ENCODE data around the gene ANO4.

The ANO4 gene

GRCh38 chr12:100778967-100779590 lies 15.5 kb upstream of the ANO4 start:
- no peak overlapping the region for H2AK5ac ChIP-seq (ENCODE audit: low read length)
- no peak overlapping the region for H3K4me3 ChIP-seq (ENCODE audit: low read depth, low read length)
- H3K14ac ChIP-seq (ENCODE audit: low read length) = no peak overlapping the region
- no peak overlapping the region for H3K18ac ChIP-seq (ENCODE audit: low read length)
- H2BK12ac ChIP-seq (ENCODE audit: low read length) = no peak overlapping the region
- no peak overlapping the region for H2BK120ac ChIP-seq (ENCODE audit: insufficient read depth, low read length, poor library complexity)
- H3K4me1 ChIP-seq (ENCODE audit: control insufficient read depth in 1 of 2, insufficient read depth in 2 of 2, low read length in 2 of 2) = no peaks in the 10 kb centered on the region
- H2BK5ac ChIP-seq (ENCODE audit: low read depth, low read length, poor library complexity) = no peak overlapping the region
- no CpG with 5 or more reads among the region's 1 CpG for WGBS (ENCODE audit: extremely low coverage, insufficient coverage, insufficient read length)
- H3K9ac ChIP-seq (ENCODE audit: low read length) = no peak overlapping the region
- H3K79me1 ChIP-seq (ENCODE audit: low read length) = no peaks in the 10 kb centered on the region
- no peak overlapping the region for H3K23ac ChIP-seq (ENCODE audit: low read length)
- no peak overlapping the region for H3K27ac ChIP-seq (ENCODE audit: low read depth, low read length)
- no peaks in the 10 kb centered on the region for H3K36me3 ChIP-seq (ENCODE audit: control insufficient read depth in 1 of 2, insufficient read depth in 2 of 2, low read length in 2 of 2)
- H3K4me2 ChIP-seq (ENCODE audit: low read length) = no peak overlapping the region
- no peak overlapping the region for H2AFZ ChIP-seq (ENCODE audit: insufficient read depth, low read length, poor library complexity)
- H4K91ac ChIP-seq (ENCODE audit: low read depth, low read length) = no peak overlapping the region
- no peak overlapping the region for H4K8ac ChIP-seq (ENCODE audit: low read depth, low read length)
- no peaks in the 10 kb centered on the region for H3K27me3 ChIP-seq (ENCODE audit: insufficient read depth, low read length)
- no peak overlapping the region for H4K12ac ChIP-seq (ENCODE audit: low read depth, low read length)
- no peak overlapping the region for H3K4ac ChIP-seq (ENCODE audit: low read depth, low read length)
- H3K79me2 ChIP-seq (ENCODE audit: control insufficient read depth, insufficient read depth, low read length, poor library complexity) = no peaks in the 10 kb centered on the region
- no peak for DNase-seq
- H3K9me3 ChIP-seq (ENCODE audit: insufficient read depth, low read depth, low read length) = no peaks in the 10 kb centered on the region

GRCh38 chr12:100789146-100789545 lies 5.4 kb upstream of the ANO4 start:
- H3K9ac ChIP-seq (ENCODE audit: low read length) = no peak overlapping the region
- DNase-seq = peak; percentile 17 to 47
- no peak overlapping the region for H2BK120ac ChIP-seq (ENCODE audit: insufficient read depth, low read length, poor library complexity)
- no peak overlapping the region for H2BK5ac ChIP-seq (ENCODE audit: low read depth, low read length, poor library complexity)
- no peak overlapping the region for H3K23ac ChIP-seq (ENCODE audit: low read length)
- H2AFZ ChIP-seq (ENCODE audit: insufficient read depth, low read length, poor library complexity) = no peak overlapping the region
- no peaks in the 10 kb centered on the region for H3K9me3 ChIP-seq (ENCODE audit: insufficient read depth, low read depth, low read length)
- no peak overlapping the region for H3K4me2 ChIP-seq (ENCODE audit: low read length)
- no peaks in the 10 kb centered on the region for H3K79me2 ChIP-seq (ENCODE audit: control insufficient read depth, insufficient read depth, low read length, poor library complexity)
- no peak overlapping the region for H3K14ac ChIP-seq (ENCODE audit: low read length)
- no peak overlapping the region for H4K91ac ChIP-seq (ENCODE audit: low read depth, low read length)
- H3K4me1 ChIP-seq (ENCODE audit: control insufficient read depth in 1 of 2, insufficient read depth in 2 of 2, low read length in 2 of 2) = peaks cover 1 to 5% of the 10 kb centered on the region in 2 experiments
- WGBS (ENCODE audit: extremely low coverage, insufficient coverage, insufficient read length) = no CpG with 5 or more reads among the region's 1 CpG
- H3K79me1 ChIP-seq (ENCODE audit: low read length) = peaks cover 2% of the 10 kb centered on the region
- no peak overlapping the region for H4K12ac ChIP-seq (ENCODE audit: low read depth, low read length)
- H3K4ac ChIP-seq (ENCODE audit: low read depth, low read length) = no peak overlapping the region
- no peak overlapping the region for H2BK12ac ChIP-seq (ENCODE audit: low read length)
- no peak overlapping the region for H3K4me3 ChIP-seq (ENCODE audit: low read depth, low read length)
- no peak overlapping the region for H3K18ac ChIP-seq (ENCODE audit: low read length)
- H4K8ac ChIP-seq (ENCODE audit: low read depth, low read length) = no peak overlapping the region
- no peak overlapping the region for H2AK5ac ChIP-seq (ENCODE audit: low read length)
- H3K27ac ChIP-seq (ENCODE audit: low read depth, low read length) = no peak overlapping the region
- no peaks in the 10 kb centered on the region for H3K27me3 ChIP-seq (ENCODE audit: insufficient read depth, low read length)
- H3K36me3 ChIP-seq (ENCODE audit: control insufficient read depth in 1 of 2, insufficient read depth in 2 of 2, low read length in 2 of 2) = no peaks in the 10 kb centered on the region

- Histone ChIP-seq H3K79me2 (ENCODE audit: control insufficient read depth, insufficient read depth, low read length, poor library complexity) (no peaks in the 10 kb centered on the region), H4K91ac (ENCODE audit: low read depth, low read length) (no peak overlapping the region), H2BK120ac (ENCODE audit: insufficient read depth, low read length, poor library complexity) (peak overlapping the region; percentile 20), H4K12ac (ENCODE audit: low read depth, low read length) (no peak overlapping the region), H2BK5ac (ENCODE audit: low read depth, low read length, poor library complexity) (no peak overlapping the region), H3K9me3 (ENCODE audit: insufficient read depth, low read depth, low read length) (no peaks in the 10 kb centered on the region), H3K27me3 (ENCODE audit: insufficient read depth, low read length) (no peaks in the 10 kb centered on the region), H3K4me1 (ENCODE audit: control insufficient read depth in 1 of 2, insufficient read depth in 2 of 2, low read length in 2 of 2) (peaks cover 4 to 9% of the 10 kb centered on the region in 2 experiments), H3K23ac (ENCODE audit: low read length) (no peak overlapping the region), H3K9ac (ENCODE audit: low read length) (no peak overlapping the region), H3K4me3 (ENCODE audit: low read depth, low read length) (no peak overlapping the region), H3K36me3 (ENCODE audit: control insufficient read depth in 1 of 2, insufficient read depth in 2 of 2, low read length in 2 of 2) (no peaks in the 10 kb centered on the region), H2AK5ac (ENCODE audit: low read length) (no peak overlapping the region), H3K79me1 (ENCODE audit: low read length) (peaks cover 4% of the 10 kb centered on the region), H3K4me2 (ENCODE audit: low read length) (no peak overlapping the region), H3K4ac (ENCODE audit: low read depth, low read length) (no peak overlapping the region), H4K8ac (ENCODE audit: low read depth, low read length) (no peak overlapping the region), H3K14ac (ENCODE audit: low read length) (no peak overlapping the region), H2BK12ac (ENCODE audit: low read length) (no peak overlapping the region), H3K18ac (ENCODE audit: low read length) (no peak overlapping the region), H3K27ac (ENCODE audit: low read depth, low read length) (no peak overlapping the region), H2AFZ (ENCODE audit: insufficient read depth, low read length, poor library complexity) (no peak overlapping the region)
- no peak for DNase-seq
- WGBS (ENCODE audit: extremely low coverage, insufficient coverage, insufficient read length) = no CpG with 5 or more reads among the region's 2 CpGs
Measured at GRCh38 chr12:100789975-100790374, 4.6 kb upstream of the ANO4 start.

- H2BK5ac ChIP-seq (ENCODE audit: low read depth, low read length, poor library complexity) = no peak overlapping the region
- DNase-seq = no peak
- H3K14ac ChIP-seq (ENCODE audit: low read length) = no peak overlapping the region
- H2AFZ ChIP-seq (ENCODE audit: insufficient read depth, low read length, poor library complexity) = no peak overlapping the region
- H2BK12ac ChIP-seq (ENCODE audit: low read length) = no peak overlapping the region
- H3K9me3 ChIP-seq (ENCODE audit: insufficient read depth, low read depth, low read length) = no peaks in the 10 kb centered on the region
- H3K4me3 ChIP-seq (ENCODE audit: low read depth, low read length) = no peak overlapping the region
- no peaks in the 10 kb centered on the region for H3K36me3 ChIP-seq (ENCODE audit: control insufficient read depth in 1 of 2, insufficient read depth in 2 of 2, low read length in 2 of 2)
- no peak overlapping the region for H2BK120ac ChIP-seq (ENCODE audit: insufficient read depth, low read length, poor library complexity)
- H4K8ac ChIP-seq (ENCODE audit: low read depth, low read length) = no peak overlapping the region
- no peak overlapping the region for H4K91ac ChIP-seq (ENCODE audit: low read depth, low read length)
- no peaks in the 10 kb centered on the region for H3K27me3 ChIP-seq (ENCODE audit: insufficient read depth, low read length)
- H4K12ac ChIP-seq (ENCODE audit: low read depth, low read length) = no peak overlapping the region
- no peak overlapping the region for H3K4me2 ChIP-seq (ENCODE audit: low read length)
- H2AK5ac ChIP-seq (ENCODE audit: low read length) = no peak overlapping the region
- no peak overlapping the region for H3K9ac ChIP-seq (ENCODE audit: low read length)
- peaks cover 9% of the 10 kb centered on the region for H3K79me1 ChIP-seq (ENCODE audit: low read length)
- H3K27ac ChIP-seq (ENCODE audit: low read depth, low read length) = no peak overlapping the region
- H3K23ac ChIP-seq (ENCODE audit: low read length) = no peak overlapping the region
- no peak overlapping the region for H3K18ac ChIP-seq (ENCODE audit: low read length)
- H3K79me2 ChIP-seq (ENCODE audit: control insufficient read depth, insufficient read depth, low read length, poor library complexity) = peaks cover 1% of the 10 kb centered on the region
- H3K4me1 ChIP-seq (ENCODE audit: control insufficient read depth in 1 of 2, insufficient read depth in 2 of 2, low read length in 2 of 2) = peaks cover 4 to 15% of the 10 kb centered on the region in 2 experiments
- no peak overlapping the region for H3K4ac ChIP-seq (ENCODE audit: low read depth, low read length)
- no CpG with 5 or more reads among the region's 1 CpG for WGBS (ENCODE audit: extremely low coverage, insufficient coverage, insufficient read length)
Measured at GRCh38 chr12:100790552-100790951, 4.0 kb upstream of the ANO4 start.

All from trophoblast cell (in vitro differentiated cells and primary cell).